ENCODE data around the gene ELP4.

The ELP4 gene

GRCh38 chr11:31799435-31800397, 290.1 kb downstream of the ELP4 start:
- no peak for DNase-seq (ENCODE audit: low read depth in 2 of 2)

- DNase-seq (ENCODE audit: low read depth in 2 of 2): no peak
Observed at GRCh38 chr11:31800398-31801265, 291.1 kb downstream of the ELP4 start.

- DNase-seq (ENCODE audit: low read depth in 2 of 2): no peak
Observed at GRCh38 chr11:31801298-31801702, 291.7 kb downstream of the ELP4 start.

GRCh38 chr11:31802000-31802551, 292.5 kb downstream of the ELP4 start:
- no peak for DNase-seq (ENCODE audit: low read depth in 2 of 2)

GRCh38 chr11:31802609-31802989, 293.0 kb downstream of the ELP4 start:
- DNase-seq (ENCODE audit: low read depth in 2 of 2): no peak

GRCh38 chr11:31802990-31803812, 293.6 kb downstream of the ELP4 start:
- DNase-seq (ENCODE audit: low read depth in 2 of 2): no peak

- DNase-seq (ENCODE audit: low read depth in 2 of 2): no peak
Observed at GRCh38 chr11:31803813-31804311, 294.3 kb downstream of the ELP4 start.

- DNase-seq (ENCODE audit: low read depth in 2 of 2): no peak
Observed at GRCh38 chr11:31804312-31805036, 294.9 kb downstream of the ELP4 start.

GRCh38 chr11:31805037-31805628, 295.6 kb downstream of the ELP4 start:
- DNase-seq (ENCODE audit: low read depth in 2 of 2): no peak

- DNase-seq (ENCODE audit: low read depth in 2 of 2): no peak
Observed at GRCh38 chr11:31805629-31806185, 296.1 kb downstream of the ELP4 start.

- no peak for DNase-seq (ENCODE audit: low read depth in 2 of 2)
Observed at GRCh38 chr11:31806186-31806927, 296.8 kb downstream of the ELP4 start.

- no peak for DNase-seq (ENCODE audit: low read depth in 2 of 2)
Observed at GRCh38 chr11:31806928-31807798, 297.6 kb downstream of the ELP4 start.

- no peak for DNase-seq (ENCODE audit: low read depth in 2 of 2)
Observed at GRCh38 chr11:31807799-31808667, 298.5 kb downstream of the ELP4 start.

- no peak for DNase-seq (ENCODE audit: low read depth in 2 of 2)
Observed at GRCh38 chr11:31808721-31809540, 299.4 kb downstream of the ELP4 start.

- no peak for DNase-seq (ENCODE audit: low read depth in 2 of 2)
Observed at GRCh38 chr11:31809541-31809856, 299.9 kb downstream of the ELP4 start.
